HepG2 (cell line): Measurements from ENCODE around the gene SFT2D2. TPM values are rescaled to one million over a fixed set of nuclear protein-coding genes. Genes with fewer than 3 reads are reported as not detected.

Experiments
- ATF7 ChIP-seq, 2 experiments: fragments of 450-650 bp in 1 of 2; sonication (generic) in 1 of 2; formaldehyde crosslinking in 1 of 2; IDR thresholded peaks; 2 replicates each; pipeline versions ENCODE4 v1.4.0 to v1.6.1; 2016 to 2020; ENCODE audit warnings: antibody characterized with exemption in 1 of 2, mild to moderate bottlenecking in 1 of 2, missing genetic modification reagents in 1 of 2
- CBX1 ChIP-seq: IDR thresholded peaks from one replicate; pipeline ENCODE4 v1.6.1; 2016; ENCODE audit warnings: antibody characterized with exemption, low read depth
- CENPT ChIP-seq: sonication (generic); formaldehyde crosslinking; IDR thresholded peaks from 2 replicates; pipeline ENCODE4 v1.8.0; 2022; ENCODE audit warnings: low read depth, mild to moderate bottlenecking, moderate library complexity, missing genetic modification reagents
- IRX3 ChIP-seq: sonication (generic); formaldehyde crosslinking; IDR thresholded peaks from 2 replicates; pipeline ENCODE4 v1.8.1; 2023; ENCODE audit warnings: mild to moderate bottlenecking, low read depth, missing genetic modification reagents, borderline replicate concordance
- MATR3 ChIP-seq: sonication (generic); formaldehyde crosslinking; IDR thresholded peaks from 2 replicates; pipeline ENCODE4 v1.4.0; 2020; ENCODE audit warnings: missing genetic modification reagents
- PTBP1 ChIP-seq: fragments of 200-400 bp; formaldehyde crosslinking; IDR thresholded peaks from 2 replicates; pipeline ENCODE4 v1.6.1; 2018; ENCODE audit warnings: low read length, low read depth; ENCODE audit not compliant: poor library complexity, severe bottlenecking
- ZNF850 ChIP-seq: sonication (generic); formaldehyde crosslinking; conservative IDR thresholded peaks from 2 replicates; pipeline ENCODE4 v1.9.0; 2021; ENCODE audit warnings: mild to moderate bottlenecking, missing genetic modification reagents
- polyA plus RNA-seq, 8 experiments: library from polyadenylated mRNA; depleted of rRNA in 3 of 8; stranded (reverse) in 7 of 8; unstranded in 1 of 8; fragments of >200 nt; fragmentation: Illumina TruSeq in 4 of 8; extraction: Trizol in 4 of 8; gene quantifications; 2 replicates each; pipeline versions ENCODE4 v1.2.1 to v1.2.3, GENCODE V29; 2011 to 2016; ENCODE audit warnings: low read depth in 4 of 8, missing spikeins in 1 of 8, mixed read lengths in 1 of 8; ENCODE audit not compliant: insufficient read depth in 1 of 8
- total RNA-seq, 5 experiments: library from RNA; depleted of rRNA; stranded (reverse); fragments of >200 nt; fragmentation: Illumina TruSeq; extraction: Trizol; gene quantifications; 2 replicates each; pipeline ENCODE4 v1.2.3, GENCODE V29; 2016; ENCODE audit warnings: low read depth in 1 of 5
- TF ChIP-seq, protein P1 (sequence below), 2 experiments: fragments of 450-650 bp in 1 of 2; sonication (generic) in 1 of 2; formaldehyde crosslinking in 1 of 2; IDR thresholded peaks; 2 replicates each; pipeline versions ENCODE4 v1.6.1 to v1.8.0; 2016 to 2022; ENCODE audit warnings: antibody characterized with exemption in 1 of 2, mild to moderate bottlenecking in 1 of 2, missing genetic modification reagents in 1 of 2
- TF ChIP-seq, protein P2 (sequence below): sonication (generic); formaldehyde crosslinking; conservative IDR thresholded peaks from 2 replicates; pipeline ENCODE4 v1.4.0; 2020; ENCODE audit warnings: missing genetic modification reagents
- TF ChIP-seq, protein P3 (sequence below): IDR thresholded peaks from 2 replicates; pipeline ENCODE4 v1.4.0; 2020; ENCODE audit warnings: mild to moderate bottlenecking, missing genetic modification reagents
- TF ChIP-seq, protein P4 (sequence below): sonication (generic); formaldehyde crosslinking; IDR thresholded peaks from 2 replicates; pipeline ENCODE4 v1.4.0; 2020; ENCODE audit warnings: mild to moderate bottlenecking, missing genetic modification reagents

Gene SFT2D2
- total and polyA plus RNA-seq, 2 of the 13 experiments (the other 11 are each of a cell fraction or from before 2014, with no cell fraction given), result 10.0 to 28.8 TPM

DNA sequence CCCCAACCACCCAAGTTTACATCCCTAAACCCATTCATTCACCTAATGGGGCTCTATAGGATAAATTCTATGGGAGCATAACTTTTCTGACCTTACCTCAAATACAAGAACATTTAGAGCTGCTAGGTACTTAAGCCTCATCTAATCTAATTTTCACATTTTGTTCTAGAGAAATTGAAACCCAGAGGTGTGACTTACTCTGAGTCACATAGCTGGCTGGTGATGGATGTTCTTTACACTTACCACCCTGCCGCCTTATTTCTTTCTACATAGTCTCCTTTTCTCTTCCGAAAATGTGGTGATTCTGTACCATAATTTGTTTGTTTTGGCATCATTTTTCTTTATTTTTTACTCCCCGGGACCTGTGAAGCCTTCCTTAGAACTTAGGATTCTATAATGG, 26.7 kb upstream of the SFT2D2 start (continued):
- TF ChIP-seq, protein P1, sequence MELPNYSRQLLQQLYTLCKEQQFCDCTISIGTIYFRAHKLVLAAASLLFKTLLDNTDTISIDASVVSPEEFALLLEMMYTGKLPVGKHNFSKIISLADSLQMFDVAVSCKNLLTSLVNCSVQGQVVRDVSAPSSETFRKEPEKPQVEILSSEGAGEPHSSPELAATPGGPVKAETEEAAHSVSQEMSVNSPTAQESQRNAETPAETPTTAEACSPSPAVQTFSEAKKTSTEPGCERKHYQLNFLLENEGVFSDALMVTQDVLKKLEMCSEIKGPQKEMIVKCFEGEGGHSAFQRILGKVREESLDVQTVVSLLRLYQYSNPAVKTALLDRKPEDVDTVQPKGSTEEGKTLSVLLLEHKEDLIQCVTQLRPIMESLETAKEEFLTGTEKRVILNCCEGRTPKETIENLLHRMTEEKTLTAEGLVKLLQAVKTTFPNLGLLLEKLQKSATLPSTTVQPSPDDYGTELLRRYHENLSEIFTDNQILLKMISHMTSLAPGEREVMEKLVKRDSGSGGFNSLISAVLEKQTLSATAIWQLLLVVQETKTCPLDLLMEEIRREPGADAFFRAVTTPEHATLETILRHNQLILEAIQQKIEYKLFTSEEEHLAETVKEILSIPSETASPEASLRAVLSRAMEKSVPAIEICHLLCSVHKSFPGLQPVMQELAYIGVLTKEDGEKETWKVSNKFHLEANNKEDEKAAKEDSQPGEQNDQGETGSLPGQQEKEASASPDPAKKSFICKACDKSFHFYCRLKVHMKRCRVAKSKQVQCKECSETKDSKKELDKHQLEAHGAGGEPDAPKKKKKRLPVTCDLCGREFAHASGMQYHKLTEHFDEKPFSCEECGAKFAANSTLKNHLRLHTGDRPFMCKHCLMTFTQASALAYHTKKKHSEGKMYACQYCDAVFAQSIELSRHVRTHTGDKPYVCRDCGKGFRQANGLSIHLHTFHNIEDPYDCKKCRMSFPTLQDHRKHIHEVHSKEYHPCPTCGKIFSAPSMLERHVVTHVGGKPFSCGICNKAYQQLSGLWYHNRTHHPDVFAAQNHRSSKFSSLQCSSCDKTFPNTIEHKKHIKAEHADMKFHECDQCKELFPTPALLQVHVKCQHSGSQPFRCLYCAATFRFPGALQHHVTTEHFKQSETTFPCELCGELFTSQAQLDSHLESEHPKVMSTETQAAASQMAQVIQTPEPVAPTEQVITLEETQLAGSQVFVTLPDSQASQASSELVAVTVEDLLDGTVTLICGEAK (IDR thresholded peaks at IDR 0.05), result no peak
- TF ChIP-seq, protein P1 (CRISPR knock-in tag; IDR thresholded peaks at IDR 0.05), result no peak
- TF ChIP-seq IRX3 (CRISPR knock-in tag) (no peak), MATR3 (no peak), CENPT (no peak), ZNF850 (no peak), PTBP1 (no peak), ATF7 (IDR thresholded peaks at IDR 0.05) (no peak), ATF7 (CRISPR knock-in tag; IDR thresholded peaks at IDR 0.05) (no peak), CBX1 (no peak)
- TF ChIP-seq, protein P2, sequence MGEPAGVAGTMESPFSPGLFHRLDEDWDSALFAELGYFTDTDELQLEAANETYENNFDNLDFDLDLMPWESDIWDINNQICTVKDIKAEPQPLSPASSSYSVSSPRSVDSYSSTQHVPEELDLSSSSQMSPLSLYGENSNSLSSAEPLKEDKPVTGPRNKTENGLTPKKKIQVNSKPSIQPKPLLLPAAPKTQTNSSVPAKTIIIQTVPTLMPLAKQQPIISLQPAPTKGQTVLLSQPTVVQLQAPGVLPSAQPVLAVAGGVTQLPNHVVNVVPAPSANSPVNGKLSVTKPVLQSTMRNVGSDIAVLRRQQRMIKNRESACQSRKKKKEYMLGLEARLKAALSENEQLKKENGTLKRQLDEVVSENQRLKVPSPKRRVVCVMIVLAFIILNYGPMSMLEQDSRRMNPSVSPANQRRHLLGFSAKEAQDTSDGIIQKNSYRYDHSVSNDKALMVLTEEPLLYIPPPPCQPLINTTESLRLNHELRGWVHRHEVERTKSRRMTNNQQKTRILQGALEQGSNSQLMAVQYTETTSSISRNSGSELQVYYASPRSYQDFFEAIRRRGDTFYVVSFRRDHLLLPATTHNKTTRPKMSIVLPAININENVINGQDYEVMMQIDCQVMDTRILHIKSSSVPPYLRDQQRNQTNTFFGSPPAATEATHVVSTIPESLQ (CRISPR knock-in tag), result no peak
- TF ChIP-seq, protein P3, sequence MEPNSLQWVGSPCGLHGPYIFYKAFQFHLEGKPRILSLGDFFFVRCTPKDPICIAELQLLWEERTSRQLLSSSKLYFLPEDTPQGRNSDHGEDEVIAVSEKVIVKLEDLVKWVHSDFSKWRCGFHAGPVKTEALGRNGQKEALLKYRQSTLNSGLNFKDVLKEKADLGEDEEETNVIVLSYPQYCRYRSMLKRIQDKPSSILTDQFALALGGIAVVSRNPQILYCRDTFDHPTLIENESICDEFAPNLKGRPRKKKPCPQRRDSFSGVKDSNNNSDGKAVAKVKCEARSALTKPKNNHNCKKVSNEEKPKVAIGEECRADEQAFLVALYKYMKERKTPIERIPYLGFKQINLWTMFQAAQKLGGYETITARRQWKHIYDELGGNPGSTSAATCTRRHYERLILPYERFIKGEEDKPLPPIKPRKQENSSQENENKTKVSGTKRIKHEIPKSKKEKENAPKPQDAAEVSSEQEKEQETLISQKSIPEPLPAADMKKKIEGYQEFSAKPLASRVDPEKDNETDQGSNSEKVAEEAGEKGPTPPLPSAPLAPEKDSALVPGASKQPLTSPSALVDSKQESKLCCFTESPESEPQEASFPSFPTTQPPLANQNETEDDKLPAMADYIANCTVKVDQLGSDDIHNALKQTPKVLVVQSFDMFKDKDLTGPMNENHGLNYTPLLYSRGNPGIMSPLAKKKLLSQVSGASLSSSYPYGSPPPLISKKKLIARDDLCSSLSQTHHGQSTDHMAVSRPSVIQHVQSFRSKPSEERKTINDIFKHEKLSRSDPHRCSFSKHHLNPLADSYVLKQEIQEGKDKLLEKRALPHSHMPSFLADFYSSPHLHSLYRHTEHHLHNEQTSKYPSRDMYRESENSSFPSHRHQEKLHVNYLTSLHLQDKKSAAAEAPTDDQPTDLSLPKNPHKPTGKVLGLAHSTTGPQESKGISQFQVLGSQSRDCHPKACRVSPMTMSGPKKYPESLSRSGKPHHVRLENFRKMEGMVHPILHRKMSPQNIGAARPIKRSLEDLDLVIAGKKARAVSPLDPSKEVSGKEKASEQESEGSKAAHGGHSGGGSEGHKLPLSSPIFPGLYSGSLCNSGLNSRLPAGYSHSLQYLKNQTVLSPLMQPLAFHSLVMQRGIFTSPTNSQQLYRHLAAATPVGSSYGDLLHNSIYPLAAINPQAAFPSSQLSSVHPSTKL, result no peak
- TF ChIP-seq, protein P4, sequence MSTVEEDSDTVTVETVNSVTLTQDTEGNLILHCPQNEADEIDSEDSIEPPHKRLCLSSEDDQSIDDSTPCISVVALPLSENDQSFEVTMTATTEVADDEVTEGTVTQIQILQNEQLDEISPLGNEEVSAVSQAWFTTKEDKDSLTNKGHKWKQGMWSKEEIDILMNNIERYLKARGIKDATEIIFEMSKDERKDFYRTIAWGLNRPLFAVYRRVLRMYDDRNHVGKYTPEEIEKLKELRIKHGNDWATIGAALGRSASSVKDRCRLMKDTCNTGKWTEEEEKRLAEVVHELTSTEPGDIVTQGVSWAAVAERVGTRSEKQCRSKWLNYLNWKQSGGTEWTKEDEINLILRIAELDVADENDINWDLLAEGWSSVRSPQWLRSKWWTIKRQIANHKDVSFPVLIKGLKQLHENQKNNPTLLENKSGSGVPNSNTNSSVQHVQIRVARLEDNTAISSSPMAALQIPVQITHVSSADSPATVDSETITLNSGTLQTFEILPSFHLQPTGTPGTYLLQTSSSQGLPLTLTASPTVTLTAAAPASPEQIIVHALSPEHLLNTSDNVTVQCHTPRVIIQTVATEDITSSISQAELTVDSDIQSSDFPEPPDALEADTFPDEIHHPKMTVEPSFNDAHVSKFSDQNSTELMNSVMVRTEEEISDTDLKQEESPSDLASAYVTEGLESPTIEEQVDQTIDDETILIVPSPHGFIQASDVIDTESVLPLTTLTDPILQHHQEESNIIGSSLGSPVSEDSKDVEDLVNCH (CRISPR knock-in tag), result no peak
